GM19099 (cell line): ENCODE results near the gene CCDC88B.

Experiments used
- POLR2A ChIP-seq: IDR thresholded peaks from 3 replicates; pipeline ENCODE4 v1.6.1; 2011; ENCODE audit warnings: low read depth; ENCODE audit not compliant: insufficient read length; ENCODE audit errors: extremely low read depth

Gene CCDC88B

DNA sequence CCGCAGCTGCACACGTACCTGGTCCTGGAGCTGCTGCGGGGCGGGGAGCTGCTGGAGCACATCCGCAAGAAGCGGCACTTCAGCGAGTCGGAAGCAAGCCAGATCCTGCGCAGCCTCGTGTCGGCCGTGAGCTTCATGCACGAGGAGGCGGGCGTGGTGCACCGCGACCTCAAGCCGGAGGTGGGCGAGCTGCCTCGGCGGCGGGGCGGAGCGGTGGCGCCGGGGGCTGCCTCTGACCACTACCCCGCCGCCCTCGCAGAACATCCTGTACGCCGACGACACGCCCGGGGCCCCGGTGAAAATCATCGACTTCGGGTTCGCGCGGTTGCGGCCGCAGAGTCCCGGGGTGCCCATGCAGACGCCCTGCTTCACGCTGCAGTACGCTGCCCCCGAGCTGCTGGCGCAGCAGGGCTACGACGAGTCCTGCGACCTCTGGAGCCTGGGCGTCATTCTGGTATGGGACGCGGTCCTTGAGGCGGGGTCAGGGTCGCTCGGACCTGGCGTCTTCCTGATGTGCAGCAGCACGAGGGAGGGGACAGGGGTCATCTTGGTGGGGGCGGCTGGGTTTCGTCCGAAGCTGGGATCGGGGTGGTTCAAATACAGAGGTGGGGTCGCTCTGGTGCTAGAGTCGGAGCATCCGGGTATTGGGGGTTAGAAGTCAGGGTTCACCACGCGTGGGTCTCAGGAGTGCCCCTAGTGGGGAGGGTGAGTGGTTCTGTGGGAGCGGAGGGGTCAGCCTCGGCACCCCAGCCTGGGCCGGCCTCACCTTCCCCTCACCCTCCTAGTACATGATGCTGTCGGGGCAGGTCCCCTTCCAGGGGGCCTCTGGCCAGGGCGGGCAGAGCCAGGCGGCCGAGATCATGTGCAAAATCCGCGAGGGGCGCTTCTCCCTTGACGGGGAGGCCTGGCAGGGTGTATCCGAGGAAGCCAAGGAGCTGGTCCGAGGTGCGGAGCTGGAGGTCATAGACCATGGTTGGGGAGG, 29.7 kb downstream of the CCDC88B start:
- no peak for TF ChIP-seq POLR2A

DNA sequence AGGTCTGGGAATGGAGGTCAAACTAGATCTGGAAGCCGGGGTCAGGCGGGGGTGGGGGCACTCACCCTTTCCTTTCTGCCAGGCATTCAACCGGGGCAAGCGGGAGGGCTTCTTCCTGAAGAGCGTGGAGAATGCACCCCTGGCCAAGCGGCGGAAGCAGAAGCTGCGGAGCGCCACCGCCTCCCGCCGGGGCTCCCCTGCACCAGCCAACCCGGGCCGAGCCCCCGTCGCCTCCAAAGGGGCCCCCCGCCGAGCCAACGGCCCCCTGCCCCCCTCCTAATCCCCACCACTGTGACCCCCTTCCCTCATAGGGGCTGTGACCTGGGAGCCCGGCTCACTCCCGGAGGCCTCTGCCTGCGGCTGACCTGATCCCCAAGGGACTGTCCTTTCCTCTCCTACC, 31.2 kb downstream of the CCDC88B start:
- no peak for TF ChIP-seq POLR2A

DNA sequence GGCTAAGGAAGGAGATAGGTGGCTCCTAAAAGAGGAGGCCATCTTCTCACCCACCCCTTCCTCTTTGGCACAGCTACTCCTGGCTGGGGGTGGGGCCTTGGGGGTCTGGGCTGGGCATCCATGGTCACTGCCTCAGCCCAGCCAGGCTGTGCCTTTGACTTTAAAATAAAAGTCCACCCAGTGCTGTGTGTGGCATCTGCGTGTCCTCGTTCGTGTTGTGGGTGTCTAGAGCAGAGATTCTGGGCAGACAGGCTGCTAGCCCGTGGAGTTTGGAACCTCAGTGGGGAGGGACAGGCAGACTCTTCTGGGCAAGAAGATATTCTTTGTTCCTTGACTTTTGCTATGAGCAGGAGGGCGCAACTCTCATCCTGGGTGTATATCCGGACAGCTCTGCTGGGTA, 32.0 kb downstream of the CCDC88B start:
- TF ChIP-seq POLR2A, result no peak

- no peak for TF ChIP-seq POLR2A
Measured at GRCh38 chr11:64372802-64373597, 33.0 kb downstream of the CCDC88B start.

- TF ChIP-seq POLR2A, result no peak
Measured at GRCh38 chr11:64373598-64373974, 33.6 kb downstream of the CCDC88B start.

DNA sequence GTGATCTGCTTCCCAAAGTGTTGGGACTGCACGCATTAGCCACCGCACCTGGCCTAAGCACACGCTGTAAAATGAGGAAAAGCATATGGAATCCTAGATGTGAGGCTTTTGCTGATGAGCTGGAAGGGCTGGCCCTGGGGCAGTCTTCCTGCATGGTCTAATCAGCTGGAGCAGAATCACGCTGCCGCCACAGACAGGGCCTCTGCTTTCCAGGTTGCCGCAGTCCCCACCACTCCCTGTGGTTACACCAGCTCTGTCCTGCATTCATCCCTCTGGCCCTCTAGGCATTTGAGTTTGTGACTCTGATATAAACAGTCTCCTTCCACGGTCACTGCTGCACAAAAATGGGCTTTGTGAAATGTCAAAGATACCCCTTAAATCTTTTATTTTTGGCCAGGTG, 36.1 kb downstream of the CCDC88B start:
- TF ChIP-seq POLR2A, result no peak

DNA sequence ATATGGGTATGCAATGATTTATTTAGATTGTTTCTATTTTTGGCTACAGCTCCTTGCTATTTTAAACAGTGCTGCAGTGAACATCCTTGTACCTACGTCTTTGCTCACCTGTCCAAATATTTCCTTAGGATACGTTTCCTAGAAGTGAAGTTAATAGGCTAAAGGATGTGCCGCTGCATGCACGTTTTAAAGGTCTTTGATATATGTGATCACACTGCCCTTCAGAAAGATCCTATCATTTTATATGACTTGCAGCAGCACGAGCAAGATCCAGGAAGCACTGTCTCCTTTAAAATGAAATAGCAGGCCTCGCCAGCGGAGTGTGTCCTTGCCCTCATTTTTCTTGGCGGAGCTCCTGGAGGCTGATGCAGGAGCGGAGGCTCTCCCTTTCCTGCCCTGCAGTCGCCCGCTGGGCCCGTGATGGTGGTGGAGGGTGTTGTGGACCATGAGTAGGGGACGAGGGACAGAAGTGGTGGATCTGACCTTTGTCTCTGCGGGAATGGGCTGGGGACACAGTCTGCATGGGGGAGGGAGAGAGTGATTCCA, 38.4 kb downstream of the CCDC88B start:
- TF ChIP-seq POLR2A, result no peak

GRCh38 chr11:64379160-64379559, 39.2 kb downstream of the CCDC88B start:
- no peak for TF ChIP-seq POLR2A

DNA sequence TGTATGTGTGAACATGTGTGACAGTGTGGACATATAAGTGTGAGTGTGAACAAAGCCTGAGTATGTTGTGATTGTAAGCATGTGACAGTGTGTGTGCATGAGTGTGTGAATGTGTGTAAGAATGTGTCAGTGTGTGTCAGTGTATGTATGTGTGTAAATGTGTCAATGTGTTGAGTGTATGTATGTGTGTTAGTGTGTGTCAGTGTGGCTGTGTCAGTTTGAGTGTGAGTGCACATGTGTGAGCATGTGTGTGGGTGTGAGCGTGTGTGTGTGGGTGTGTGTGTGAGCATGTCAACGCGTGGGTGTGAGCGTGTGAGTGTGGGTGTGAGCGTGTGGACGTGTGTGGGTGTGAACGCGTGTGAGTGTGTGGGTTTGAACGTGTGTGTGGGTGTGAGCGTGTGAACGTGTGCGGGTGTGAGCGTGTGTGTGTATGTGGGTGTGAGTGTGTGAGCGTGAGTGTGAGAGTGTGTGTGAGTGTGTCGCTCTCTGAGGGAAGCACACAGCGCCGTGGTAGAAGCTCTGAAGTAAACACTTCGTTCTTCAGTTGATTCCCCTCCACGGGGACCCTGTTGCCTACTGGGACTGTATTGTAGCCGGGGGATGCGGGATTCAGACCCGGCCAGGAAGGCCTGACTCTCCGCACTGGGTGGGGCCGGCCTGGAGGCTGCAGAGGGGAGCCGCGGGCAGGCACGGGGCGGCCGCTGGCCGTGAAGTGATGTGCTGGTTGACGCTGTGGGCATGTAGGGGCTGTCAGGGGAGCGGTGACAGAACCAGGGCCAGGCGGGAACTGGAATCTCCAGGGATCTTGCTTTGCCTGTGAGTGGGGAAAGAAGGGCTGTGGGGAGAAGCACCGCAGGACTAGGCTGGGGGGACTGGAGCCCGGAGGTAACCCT, 40.1 kb downstream of the CCDC88B start:
- TF ChIP-seq POLR2A, result no peak

DNA sequence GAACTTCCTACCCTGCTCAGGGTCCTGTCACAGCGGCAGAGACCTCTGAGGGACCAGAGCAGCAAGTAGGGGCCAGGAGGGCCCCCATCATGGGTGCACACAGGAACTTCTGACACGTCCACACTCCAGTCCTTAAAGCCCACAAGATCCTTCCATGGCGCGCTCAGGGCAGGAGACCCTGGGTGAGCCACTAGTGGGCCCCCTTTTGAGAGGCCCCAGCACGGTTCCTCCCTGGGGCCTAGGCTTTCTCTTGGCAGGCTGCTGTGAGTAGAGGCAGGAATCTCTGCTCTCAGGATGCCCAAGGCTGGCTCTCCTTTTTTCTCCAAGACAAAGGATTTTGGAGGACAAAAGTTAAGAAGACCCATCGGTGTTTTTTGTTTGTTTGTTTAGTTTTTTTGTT, 41.3 kb downstream of the CCDC88B start:
- TF ChIP-seq POLR2A, result no peak

GRCh38 chr11:64382047-64382446, 42.0 kb downstream of the CCDC88B start:
- TF ChIP-seq POLR2A, result no peak

DNA sequence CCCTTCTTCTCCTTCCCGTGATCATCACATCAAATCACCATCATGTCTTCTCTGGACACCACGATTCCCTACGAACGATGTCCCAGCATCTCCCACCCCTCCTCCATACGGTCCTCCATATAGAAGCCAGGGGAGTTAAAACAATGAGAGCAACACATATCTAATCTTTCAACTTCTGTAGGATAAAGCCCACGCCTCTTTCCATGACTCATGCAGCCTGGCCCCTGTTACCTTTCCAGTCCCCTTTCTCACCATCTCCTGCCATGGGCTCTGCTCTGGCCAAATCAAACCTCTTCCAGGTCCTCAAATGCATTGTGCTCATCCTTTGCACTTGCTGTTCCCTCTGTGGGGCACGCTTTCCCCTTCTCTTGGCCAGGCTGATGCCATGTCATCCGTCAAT, 42.6 kb downstream of the CCDC88B start:
- TF ChIP-seq POLR2A, result no peak

GRCh38 chr11:64383580-64383979, 43.6 kb downstream of the CCDC88B start:
- no peak for TF ChIP-seq POLR2A

DNA sequence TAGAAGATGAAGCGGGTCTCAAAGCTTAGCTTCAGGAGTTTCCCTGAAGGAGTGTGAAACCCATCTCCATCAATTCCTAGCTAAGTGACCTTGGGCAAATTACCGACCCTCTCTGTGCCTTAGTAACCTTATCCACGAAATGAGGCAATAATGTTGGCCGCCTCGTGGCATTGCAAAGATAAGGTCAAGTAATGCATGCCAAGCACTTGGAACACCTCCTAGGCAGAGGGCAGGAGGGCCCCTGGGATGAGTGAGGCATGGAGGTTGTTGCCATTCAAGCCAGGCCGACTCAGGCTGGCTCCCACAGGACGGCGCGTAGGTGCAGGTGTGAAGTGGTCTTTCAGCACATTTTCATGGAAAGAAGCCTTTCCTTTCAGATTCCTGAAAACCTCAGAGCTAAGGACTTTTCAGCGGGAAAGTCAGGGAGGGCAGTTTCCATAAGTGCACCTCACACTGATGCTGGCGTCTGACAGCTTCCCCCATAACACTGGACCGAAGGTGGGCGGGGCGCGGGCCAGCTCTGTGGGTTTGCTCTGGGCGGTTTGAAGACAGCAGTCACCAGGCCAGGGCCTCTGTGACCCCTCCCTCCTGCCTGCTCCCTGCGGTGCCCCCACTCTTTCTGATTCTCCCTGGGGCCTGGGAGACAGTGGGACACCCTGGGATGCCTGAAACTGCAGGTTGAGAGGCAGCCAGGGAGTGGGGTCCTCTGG, 44.2 kb downstream of the CCDC88B start:
- no peak for TF ChIP-seq POLR2A
